NCI-H748 treated with DMSO at 0.1 percent for 48 hours (cell line): Measurements from ENCODE around the gene FBXL7.

ENCODE experiments used
- DNase-seq: peaks from one replicate; lab custom pipeline; 2025; lab: John Stamatoyannopoulos, UW

Gene FBXL7

GRCh38 chr5:15951550-15951949 lies 451.6 kb downstream of the FBXL7 start:
- DNase-seq, result no peak

GRCh38 chr5:15956622-15957021 lies 456.6 kb downstream of the FBXL7 start:
- DNase-seq, result no peak

GRCh38 chr5:15957124-15957523 lies 457.1 kb downstream of the FBXL7 start:
- no peak for DNase-seq

GRCh38 chr5:15959370-15960164 lies 459.6 kb downstream of the FBXL7 start:
- no peak for DNase-seq

GRCh38 chr5:15966066-15966640 lies 466.2 kb downstream of the FBXL7 start:
- DNase-seq, result no peak

GRCh38 chr5:15966651-15967050 lies 466.7 kb downstream of the FBXL7 start:
- no peak for DNase-seq

GRCh38 chr5:15968993-15969392 lies 469.0 kb downstream of the FBXL7 start:
- no peak for DNase-seq

- no peak for DNase-seq
Measured at GRCh38 chr5:15977851-15978250, 477.9 kb downstream of the FBXL7 start.

- no peak for DNase-seq
Measured at GRCh38 chr5:15980835-15981234, 480.9 kb downstream of the FBXL7 start.

- no peak for DNase-seq
Measured at GRCh38 chr5:15983392-15983791, 483.4 kb downstream of the FBXL7 start.
